Islet of Langerhans (tissue), 1 donor: ENCODE results near the gene DLL4.
"Not testable (repeated sequence)": the region's sequence is repeated elsewhere in the genome, so short reads cannot be mapped to it uniquely, and the experiment has no call there.

ENCODE experiments used
- FAIRE-seq: peaks from one replicate; lab custom pipeline; 2011; peaks lifted over from hg19 to GRCh38; lab: Jason Lieb, UNC

DLL4 gene

GRCh38 chr15:40960925-40961324, 31.8 kb downstream of the DLL4 start:
- no peak for FAIRE-seq

DNA sequence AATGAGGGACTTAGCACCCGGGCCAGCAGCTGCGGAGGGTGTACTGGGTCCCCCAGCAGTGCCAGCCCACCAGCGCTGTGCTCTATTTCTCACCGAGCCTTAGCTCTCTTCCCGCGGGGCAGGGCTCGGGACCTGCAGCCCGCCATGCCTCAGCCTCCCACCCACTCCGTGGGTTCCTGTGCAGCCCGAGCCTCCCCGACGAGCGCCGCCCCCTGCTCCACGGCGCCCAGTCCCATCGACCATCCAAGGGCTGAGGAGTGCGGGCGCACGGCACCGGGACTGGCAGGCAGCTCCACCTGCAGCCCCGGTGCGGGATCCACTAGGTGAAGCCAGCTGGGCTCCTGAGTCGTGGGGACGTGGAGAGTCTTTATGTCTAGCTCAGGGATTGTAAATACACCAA, 32.6 kb downstream of the DLL4 start:
- FAIRE-seq = not testable (repeated sequence)

- not testable (repeated sequence) for FAIRE-seq
Measured at GRCh38 chr15:40962317-40962716, 33.2 kb downstream of the DLL4 start.

- FAIRE-seq = no peak
Measured at GRCh38 chr15:40963201-40963600, 34.1 kb downstream of the DLL4 start.

DNA sequence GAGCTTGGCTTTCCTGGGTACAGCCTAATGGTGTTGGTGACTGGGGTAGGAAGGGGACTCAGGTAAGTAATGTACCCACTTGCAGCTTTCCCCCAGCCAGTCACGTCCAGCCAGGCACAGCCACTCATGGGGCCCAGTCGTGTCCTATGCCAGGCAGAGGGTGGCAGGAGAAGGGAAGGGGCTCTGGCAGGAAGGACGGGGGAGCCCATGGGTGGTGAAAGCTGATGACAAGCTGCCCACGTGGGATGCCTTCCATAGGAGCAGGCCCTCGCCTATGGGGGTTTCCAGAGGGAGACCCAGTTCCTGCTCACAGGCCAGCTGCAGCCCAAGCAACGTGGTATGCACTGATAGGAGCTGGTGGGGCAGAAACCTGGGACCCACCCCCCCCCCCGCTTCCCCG, 34.9 kb downstream of the DLL4 start:
- no peak for FAIRE-seq

GRCh38 chr15:40964634-40965033, 35.5 kb downstream of the DLL4 start:
- no peak for FAIRE-seq

DNA sequence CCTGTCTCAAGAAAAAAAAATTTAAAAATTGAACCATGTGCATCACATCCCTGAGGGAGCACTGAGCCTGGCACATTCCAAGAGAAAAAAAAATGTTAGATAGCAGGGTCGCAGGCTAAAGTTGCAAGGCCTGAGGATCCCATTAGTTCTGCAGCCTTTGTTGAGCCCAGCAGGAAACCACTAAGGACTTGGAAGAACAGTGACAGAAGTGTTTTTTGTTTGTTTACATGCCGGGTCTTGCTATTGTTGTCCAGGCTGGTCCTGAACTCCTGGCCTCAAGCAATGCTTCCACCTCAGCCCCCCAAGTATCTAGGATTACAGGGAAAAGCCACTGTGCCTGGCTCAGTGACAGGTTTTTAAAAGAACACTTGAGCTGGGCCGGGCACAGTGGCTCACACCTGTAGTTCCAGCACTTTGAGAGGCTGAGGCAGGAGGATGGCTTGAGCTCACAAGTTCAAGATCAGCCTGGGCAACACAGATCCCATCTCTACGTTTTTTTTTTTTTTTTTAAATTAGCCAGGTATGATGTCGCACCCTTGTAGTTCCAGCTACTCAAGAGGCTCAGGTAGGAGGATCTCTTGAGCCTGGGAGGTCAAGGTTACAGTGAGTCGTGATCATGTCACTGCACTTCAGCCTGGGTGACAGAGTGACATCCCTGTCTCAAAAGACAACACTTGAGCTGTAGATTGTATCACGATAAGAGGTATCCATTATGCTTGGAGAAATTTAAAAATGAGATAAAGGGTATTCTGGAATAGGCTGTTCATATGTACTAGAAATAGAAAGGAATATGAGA, 39.3 kb downstream of the DLL4 start:
- FAIRE-seq = no peak

GRCh38 chr15:40969363-40969762, 40.2 kb downstream of the DLL4 start:
- no peak for FAIRE-seq

- no peak for FAIRE-seq
Measured at GRCh38 chr15:40974879-40975278, 45.7 kb downstream of the DLL4 start.

DNA sequence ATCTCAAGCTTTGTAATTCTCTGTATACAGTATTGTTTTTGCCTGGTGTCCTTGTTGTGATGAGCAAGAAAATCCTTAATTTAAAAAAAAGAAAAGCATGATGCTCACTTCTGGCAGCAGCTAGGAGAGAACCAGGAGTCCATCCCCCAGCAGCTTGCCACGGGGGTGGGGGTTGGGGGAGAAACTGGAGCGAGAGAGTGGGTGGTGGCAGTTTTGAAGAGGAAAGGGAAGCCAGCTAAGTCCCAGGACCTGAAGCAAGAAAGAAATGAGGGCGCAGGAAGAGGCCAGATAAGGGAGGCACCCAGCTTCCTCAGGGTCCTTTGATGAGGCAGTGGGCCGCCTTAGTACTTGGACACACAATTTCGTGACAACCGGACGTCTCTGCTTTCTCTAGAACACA, 47.7 kb downstream of the DLL4 start:
- no peak for FAIRE-seq

- no peak for FAIRE-seq
Measured at GRCh38 chr15:40978141-40978540, 49.0 kb downstream of the DLL4 start.

GRCh38 chr15:40978562-40978961, 49.4 kb downstream of the DLL4 start:
- no peak for FAIRE-seq

- FAIRE-seq = no peak
Measured at GRCh38 chr15:40981186-40981585, 52.0 kb downstream of the DLL4 start.

DNA sequence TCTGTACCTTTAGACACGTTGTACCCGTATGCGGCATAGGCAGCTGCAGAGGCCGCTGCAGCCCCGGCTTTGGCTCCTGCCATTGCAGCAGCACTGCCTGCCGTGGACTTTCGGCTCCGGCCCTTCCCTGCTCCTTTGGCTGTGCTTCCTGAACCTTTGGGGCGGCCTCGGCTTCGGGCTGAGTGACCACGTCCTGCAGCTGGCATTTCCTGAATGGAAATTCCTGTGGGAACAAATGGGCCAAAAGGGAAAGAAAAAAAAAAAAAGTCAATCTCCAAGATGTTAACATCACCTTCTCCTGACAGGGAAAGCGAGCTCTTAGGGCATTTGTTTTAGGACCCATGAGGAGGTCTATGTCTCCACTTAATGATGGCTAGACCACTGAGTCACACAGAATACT, 53.7 kb downstream of the DLL4 start:
- FAIRE-seq = no peak

DNA sequence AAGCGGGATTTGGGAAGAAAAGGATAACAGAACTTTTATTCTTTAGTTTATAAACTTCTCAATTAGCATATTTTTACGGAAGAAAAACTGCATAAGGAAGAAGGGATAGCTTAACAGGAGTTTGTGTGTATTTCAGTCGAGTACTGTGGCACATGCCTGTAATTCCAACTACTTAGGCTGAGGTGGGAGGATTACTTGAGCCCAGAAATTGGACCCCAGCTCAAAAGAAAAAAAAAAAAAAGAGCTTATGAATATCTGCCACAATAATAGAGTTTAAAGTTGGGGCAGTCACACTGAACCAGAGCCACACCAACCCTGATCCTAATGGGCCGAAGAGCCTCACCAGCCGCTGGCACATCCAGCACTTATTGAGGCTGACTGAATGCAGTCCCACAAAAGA, 55.3 kb downstream of the DLL4 start:
- no peak for FAIRE-seq

- FAIRE-seq = no peak
Measured at GRCh38 chr15:40984964-40985363, 55.8 kb downstream of the DLL4 start.

DNA sequence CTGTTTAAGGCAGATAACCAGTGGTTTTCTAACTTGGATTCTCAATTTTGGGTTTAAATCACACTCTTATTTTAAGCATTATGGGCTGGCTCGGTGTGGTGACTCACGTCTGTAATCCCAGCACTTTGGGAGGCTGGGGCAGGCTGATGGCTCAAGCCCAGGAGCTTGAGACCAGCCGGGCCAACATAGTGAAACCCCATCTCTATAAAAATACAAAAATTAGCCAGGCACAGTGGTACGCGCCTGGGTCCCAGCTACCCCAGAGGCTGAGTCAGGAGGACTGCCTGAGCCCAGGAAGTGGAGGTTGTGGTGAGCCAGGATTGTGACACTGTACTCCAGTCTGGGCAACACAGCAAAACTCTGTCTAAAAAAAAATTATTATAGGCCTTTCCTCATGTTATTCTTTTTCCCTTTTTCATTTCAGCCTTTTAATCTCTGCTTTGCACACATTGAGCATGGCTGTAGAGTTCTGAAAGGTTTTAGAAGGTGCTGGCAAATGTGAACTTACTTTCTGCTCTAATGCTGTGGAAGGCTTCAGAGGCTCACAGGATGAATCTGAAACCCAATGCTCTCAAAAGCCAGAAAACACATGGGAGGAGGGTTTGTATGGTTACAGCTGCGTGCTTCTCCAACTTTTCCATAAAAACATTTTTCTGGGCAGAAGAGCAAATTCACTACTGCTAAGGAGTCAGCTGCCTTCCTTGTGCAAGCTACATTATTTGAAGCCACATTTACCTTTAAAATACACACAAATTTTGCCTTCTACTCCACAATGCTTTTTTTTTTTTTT, 56.6 kb downstream of the DLL4 start:
- no peak for FAIRE-seq

DNA sequence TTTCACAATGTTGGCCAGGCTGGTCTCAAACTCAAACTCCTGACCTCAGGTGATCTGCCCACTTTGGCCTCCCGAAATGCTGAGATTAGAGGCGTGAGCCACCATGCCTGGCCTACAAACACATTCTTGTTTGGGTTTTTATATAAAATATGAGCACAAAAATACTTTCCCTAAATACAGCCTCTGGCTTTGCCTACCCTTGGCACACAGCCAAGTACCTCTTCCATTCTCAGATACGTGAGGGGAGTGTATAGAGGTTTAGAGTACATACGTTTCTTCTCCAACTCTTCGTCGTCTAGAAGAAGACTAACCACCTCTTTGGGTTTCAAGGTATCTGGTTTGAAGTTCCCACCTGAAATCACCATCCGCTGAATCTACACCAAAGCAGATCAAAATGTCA, 57.7 kb downstream of the DLL4 start:
- FAIRE-seq = no peak

DNA sequence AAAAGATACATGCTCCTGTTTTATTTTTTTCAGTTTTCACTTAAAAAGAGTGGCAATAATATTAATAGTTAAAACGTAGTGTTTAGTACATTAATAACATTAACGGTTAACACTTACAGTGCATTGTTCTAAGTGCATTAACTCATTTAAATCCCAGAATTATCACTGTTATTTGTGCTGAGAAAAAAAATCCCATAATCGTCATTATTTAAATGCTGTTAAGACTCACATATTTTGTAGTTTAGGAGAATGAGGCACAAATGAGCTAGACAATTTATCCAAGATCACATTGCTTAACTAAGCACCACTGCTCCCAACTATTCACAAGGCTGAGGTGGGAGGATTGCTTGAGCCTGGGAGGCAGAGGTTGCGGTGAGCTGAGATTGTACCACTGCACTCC, 59.0 kb downstream of the DLL4 start:
- no peak for FAIRE-seq
